CD4-positive, CD25-positive, alpha-beta regulatory T cell (primary cell): ENCODE results near the gene RHBDF1. TPM values are rescaled to one million over a fixed set of nuclear protein-coding genes. Genes with fewer than 3 reads are reported as not detected.
"Not testable (repeated sequence)": the region's sequence is repeated elsewhere in the genome, so short reads cannot be mapped to it uniquely, and the experiment has no call there.

ENCODE experiments used
- ATAC-seq, 2 donors: fragments of 150-1000 bp; cut with Tn5 transposase; one replicate each; pipeline ENCODE4 v1.10.0; 2021; ENCODE audit warnings: low read depth in 2 of 2, moderate number of reproducible peaks in 2 of 2, moderate library complexity in 1 of 2
- DNase-seq, 3 donors: peaks; one replicate each; pipeline versions ENCODE4 v3.0.0 to v3.0.0-alpha.2; 2012 to 2022; ENCODE audit warnings: mixed read lengths in 1 of 3
- H3K27ac ChIP-seq: one replicate; pipeline ENCODE4 v1.7.0; 2013; ENCODE audit warnings: mild to moderate bottlenecking, low read length; ENCODE audit not compliant: insufficient read depth, poor library complexity, severe bottlenecking
- H3K27me3 ChIP-seq: one replicate; pipeline ENCODE4 v1.7.0; 2013; ENCODE audit warnings: low read length; ENCODE audit not compliant: control insufficient read depth, insufficient read depth
- H3K36me3 ChIP-seq: one replicate; pipeline ENCODE4 v1.7.0; 2013; ENCODE audit warnings: mild to moderate bottlenecking, low read length, moderate library complexity; ENCODE audit not compliant: control insufficient read depth, insufficient read depth
- H3K4me1 ChIP-seq: 2 replicates; pipeline ENCODE4 v1.7.0; 2013; ENCODE audit warnings: mild to moderate bottlenecking, low read length; ENCODE audit not compliant: insufficient read depth, control insufficient read depth, poor library complexity, severe bottlenecking
- H3K4me3 ChIP-seq: one replicate; pipeline ENCODE4 v1.7.0; 2013; ENCODE audit warnings: low read depth, mild to moderate bottlenecking, low read length, moderate library complexity
- H3K9me3 ChIP-seq, 2 experiments: 1 replicate in 1 of 2; 2 replicates in 1 of 2; pipeline ENCODE4 v1.7.0; 2013; ENCODE audit warnings: low read length in 2 of 2, mild to moderate bottlenecking in 1 of 2, moderate library complexity in 1 of 2; ENCODE audit not compliant: control insufficient read depth in 2 of 2
- H3K27ac Mint-ChIP-seq, 3 donors: one replicate each; pipeline ENCODE4 v1.8.0; 2020 to 2022; ENCODE audit warnings: mild to moderate bottlenecking in 3 of 3, mixed read lengths in 3 of 3, moderate library complexity in 2 of 3
- H3K27me3 Mint-ChIP-seq: one replicate; pipeline ENCODE4 v1.8.0; 2022; ENCODE audit warnings: mild to moderate bottlenecking, mixed read lengths
- H3K36me3 Mint-ChIP-seq: one replicate; pipeline ENCODE4 v1.8.0; 2020; ENCODE audit warnings: mixed read lengths
- H3K4me1 Mint-ChIP-seq, 4 donors: one replicate each; pipeline ENCODE4 v1.8.0; 2020 to 2022; ENCODE audit warnings: mixed read lengths in 4 of 4, mild to moderate bottlenecking in 1 of 4
- H3K4me3 Mint-ChIP-seq, 4 donors: one replicate each; pipeline ENCODE4 v1.8.0; 2020 to 2022; ENCODE audit warnings: mild to moderate bottlenecking in 4 of 4, mixed read lengths in 4 of 4, moderate library complexity in 3 of 4
- H3K9me3 Mint-ChIP-seq, 7 donors: one replicate each; pipeline ENCODE4 v1.8.0; 2020 to 2022; ENCODE audit warnings: mixed read lengths in 7 of 7, mild to moderate bottlenecking in 3 of 7, moderate library complexity in 2 of 7
- polyA plus RNA-seq, 4 donors: library from polyadenylated mRNA; unstranded; fragments of 300-500 nt; fragmentation: Illumina TruSeq; gene quantifications; one replicate each; pipeline ENCODE4 v1.2.3, GENCODE V29; 2021
- total RNA-seq: library from RNA; stranded (reverse); gene quantifications from one replicate; pipeline ENCODE4 v1.2.3, GENCODE V29; 2022

The RHBDF1 gene
- total and polyA plus RNA-seq, 5 donors from 2014 or later: 0.67 TPM; not detected in 4

DNA sequence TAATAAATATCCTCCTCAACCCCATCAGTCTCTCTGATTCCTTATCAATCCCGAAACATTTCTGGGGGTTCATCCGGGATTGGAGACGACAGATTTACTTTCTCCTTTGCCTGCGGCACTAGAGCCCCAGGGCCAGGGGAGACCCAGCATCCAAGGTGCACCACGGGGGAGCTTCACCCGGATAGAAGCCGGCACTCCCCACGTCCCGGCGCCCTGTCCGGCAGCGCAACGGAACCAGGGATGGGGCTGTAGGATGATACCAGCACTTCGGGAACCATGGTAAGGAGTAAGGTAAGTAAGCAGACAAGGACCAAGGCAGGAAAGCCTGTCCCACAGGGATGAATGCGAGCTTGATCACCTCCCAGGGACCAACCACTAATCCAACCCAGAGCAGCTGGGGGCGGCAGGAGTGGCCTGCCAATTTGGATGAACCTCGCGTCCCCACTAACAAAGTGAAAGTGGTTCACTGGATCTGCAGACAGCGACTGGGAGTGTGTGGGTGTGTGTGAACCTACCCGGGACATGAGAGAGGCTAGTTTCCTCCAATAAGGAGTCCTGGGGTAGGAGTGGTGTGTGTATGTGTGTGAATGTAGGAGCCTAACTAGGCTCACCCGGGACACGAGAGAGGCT is 30.9 kb downstream of the RHBDF1 start:
- Histone ChIP-seq H3K27ac (no peak overlapping the region), H3K9me3 (no peaks in the 10 kb centered on the region), H3K4me1 (peaks cover 19% of the 10 kb centered on the region), H3K36me3 (peaks cover 38% of the 10 kb centered on the region), H3K4me3 (no peak overlapping the region), H3K27me3 (no peaks in the 10 kb centered on the region)
- DNase-seq (no peak), ATAC-seq (no peak)
- peaks cover 14 to 46% (median 37%) of the 10 kb centered on the region in 4 donors for H3K4me1 Mint-ChIP-seq
- no peaks in the 10 kb centered on the region for H3K27me3 Mint-ChIP-seq
- peaks cover 34% of the 10 kb centered on the region for H3K36me3 Mint-ChIP-seq
- peak overlapping the region; percentile 52 to 56 (median 52) for H3K27ac Mint-ChIP-seq
- no peak overlapping the region for H3K4me3 Mint-ChIP-seq
- H3K9me3 Mint-ChIP-seq: no peaks in the 10 kb centered on the region

DNA sequence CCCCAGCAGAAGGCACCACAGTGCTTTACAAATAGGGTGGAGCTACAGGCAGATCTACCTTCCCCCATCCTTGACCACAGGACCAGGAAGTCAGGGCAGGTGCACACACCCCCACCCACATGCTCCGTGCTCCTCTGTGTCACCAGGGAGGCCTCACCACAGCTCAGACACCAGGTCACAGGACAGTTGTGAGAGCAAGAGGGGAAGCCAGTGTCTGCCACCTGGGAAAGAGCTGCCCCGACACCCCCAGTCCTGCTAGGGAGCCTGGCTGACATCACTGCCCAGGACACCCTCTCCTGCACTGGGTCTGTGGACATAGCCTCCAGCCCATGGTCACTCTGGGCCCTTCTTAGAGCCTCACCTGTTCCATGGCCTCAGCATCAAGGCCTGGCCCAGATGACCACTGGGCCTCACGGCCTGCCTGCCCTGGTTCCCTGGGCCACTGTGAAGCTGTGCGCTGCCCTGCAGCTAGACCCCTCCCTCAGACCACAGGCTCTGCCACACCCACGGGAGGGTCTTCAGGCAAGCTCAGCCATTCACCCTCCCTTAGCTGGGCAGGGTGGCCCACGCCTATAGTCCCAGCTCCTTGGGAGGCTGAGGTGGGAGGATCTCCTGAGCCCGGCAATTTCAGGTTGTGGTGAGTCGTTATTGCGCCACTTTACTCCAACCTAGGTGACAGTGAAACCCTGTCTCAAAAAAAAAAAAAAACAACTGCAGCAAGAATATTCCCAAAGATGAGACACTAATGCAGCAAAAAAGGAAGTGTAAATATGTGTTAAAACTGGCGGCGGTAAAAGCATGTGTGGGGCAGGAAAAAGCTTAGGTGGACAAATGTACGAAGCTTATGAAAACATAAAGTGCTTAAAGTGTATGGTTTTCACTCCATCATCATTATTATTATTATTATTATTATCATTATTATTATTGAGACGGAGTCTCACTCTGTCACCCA is 33.2 kb downstream of the RHBDF1 start:
- peaks cover 16% of the 10 kb centered on the region for H3K36me3 ChIP-seq
- H3K9me3 Mint-ChIP-seq: no peaks in the 10 kb centered on the region
- H3K9me3 ChIP-seq: no peaks in the 10 kb centered on the region
- H3K4me1 ChIP-seq: peaks cover 19% of the 10 kb centered on the region
- no peak overlapping the region for H3K4me3 ChIP-seq
- H3K4me3 Mint-ChIP-seq: peak overlapping the region; percentile 17 to 82 (median 46)
- peaks cover 14 to 55% (median 40%) of the 10 kb centered on the region in 4 donors for H3K4me1 Mint-ChIP-seq
- H3K36me3 Mint-ChIP-seq: peaks cover 26% of the 10 kb centered on the region
- no peaks in the 10 kb centered on the region for H3K27me3 Mint-ChIP-seq
- H3K27me3 ChIP-seq: no peaks in the 10 kb centered on the region
- peak overlapping the region; percentile 60 for H3K27ac ChIP-seq
- ATAC-seq (peak; percentile 93 to 97), DNase-seq (peak; percentile 37 to 93 (median 58))
- peak overlapping the region; percentile 44 to 92 (median 78) for H3K27ac Mint-ChIP-seq

DNA sequence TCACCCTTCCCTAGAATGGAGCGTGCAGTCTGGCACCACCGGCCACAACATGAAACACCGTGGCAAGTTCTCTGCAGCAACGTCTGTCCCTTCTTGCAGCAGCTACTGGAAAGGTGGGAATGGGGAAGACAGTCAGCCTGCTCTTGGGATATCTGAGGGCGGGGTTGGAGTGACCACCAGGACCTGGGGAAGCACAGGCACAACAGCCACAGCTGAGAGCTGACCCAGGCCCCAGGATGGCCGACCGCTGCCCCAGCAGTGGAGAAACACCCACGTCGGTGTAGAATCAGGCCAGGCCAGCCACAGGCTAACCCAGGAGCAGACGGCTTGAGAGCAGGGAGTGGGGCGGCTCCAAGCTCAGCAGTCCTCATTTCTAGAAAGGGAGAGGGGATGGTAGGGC is 34.2 kb downstream of the RHBDF1 start:
- peak overlapping the region; percentile 44 to 92 (median 78) for H3K27ac Mint-ChIP-seq
- H3K4me3 ChIP-seq, H3K9me3 Mint-ChIP-seq, DNase-seq, H3K4me3 Mint-ChIP-seq, H3K27me3 Mint-ChIP-seq, ATAC-seq, H3K9me3 ChIP-seq, H3K27me3 ChIP-seq, H3K36me3 ChIP-seq, H3K27ac ChIP-seq: not testable (repeated sequence)
- peaks cover 19% of the 10 kb centered on the region for H3K36me3 Mint-ChIP-seq
- H3K4me1 Mint-ChIP-seq: peaks cover 14 to 54% (median 35%) of the 10 kb centered on the region in 4 donors
- peaks cover 19% of the 10 kb centered on the region for H3K4me1 ChIP-seq

DNA sequence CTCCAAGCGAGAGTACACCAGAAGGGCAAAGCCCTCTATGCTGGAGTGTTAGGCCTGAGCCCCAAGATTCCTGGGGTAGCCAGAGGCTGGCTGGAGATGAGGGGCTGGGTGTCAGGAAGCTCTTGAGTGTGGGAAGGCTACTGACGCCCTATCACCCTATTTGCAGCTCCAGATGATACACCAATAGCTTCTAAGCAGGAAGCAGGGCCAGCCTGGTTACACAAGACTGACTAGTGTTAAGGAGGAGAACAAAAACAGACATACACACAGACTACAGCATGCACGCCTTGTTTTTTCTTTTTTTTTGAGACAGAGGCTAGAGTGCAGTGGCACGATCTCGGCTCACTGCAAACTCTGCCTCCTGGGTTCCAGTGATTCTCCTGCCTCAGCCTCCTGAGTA is 34.9 kb downstream of the RHBDF1 start:
- H3K27me3 ChIP-seq: no peaks in the 10 kb centered on the region
- peaks cover 19% of the 10 kb centered on the region for H3K4me1 ChIP-seq
- no peaks in the 10 kb centered on the region for H3K9me3 ChIP-seq
- no peak overlapping the region for H3K27ac ChIP-seq
- Mint-ChIP-seq H3K9me3 (no peaks in the 10 kb centered on the region), H3K27ac (peak overlapping the region; percentile 76 to 92 (median 78)), H3K27me3 (no peaks in the 10 kb centered on the region), H3K4me3 (no peak overlapping the region), H3K36me3 (peaks cover 12% of the 10 kb centered on the region), H3K4me1 (peaks cover 7 to 47% (median 30%) of the 10 kb centered on the region in 4 donors)
- no peak for ATAC-seq
- H3K4me3 ChIP-seq: no peak overlapping the region
- peak in 1 of 3 donors; percentile 59 for DNase-seq
- peaks cover 7% of the 10 kb centered on the region for H3K36me3 ChIP-seq

DNA sequence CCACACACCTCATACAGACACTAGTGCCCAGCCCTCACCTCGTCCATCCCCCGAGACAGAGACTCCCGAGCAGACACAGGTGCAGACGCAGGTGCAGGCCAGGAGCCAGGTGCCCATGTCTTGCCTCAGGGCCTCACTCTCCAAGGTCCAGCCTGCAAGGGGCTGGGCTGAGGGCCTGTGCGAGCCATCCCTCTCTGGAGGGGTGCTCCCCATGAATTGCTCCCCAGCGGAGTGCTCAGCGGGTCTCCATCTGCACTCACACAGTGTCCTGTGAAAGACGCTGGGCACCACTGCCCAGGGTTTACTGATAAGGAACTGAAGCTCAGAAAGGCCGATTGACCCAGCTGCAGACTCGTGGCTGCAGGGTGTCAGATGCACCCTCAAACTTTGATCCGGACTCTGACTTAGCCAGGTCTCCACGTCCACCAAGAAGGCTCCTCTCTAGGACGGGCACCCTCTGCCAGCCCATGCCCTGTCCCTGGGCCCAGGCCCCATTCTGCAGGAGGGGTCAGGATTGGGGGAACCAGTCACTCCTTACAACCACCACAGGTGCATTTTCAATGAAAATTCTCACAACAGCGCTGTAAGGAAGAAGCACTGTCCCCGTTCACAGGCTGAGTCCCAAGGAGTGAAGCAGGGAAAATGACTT is 36.0 kb downstream of the RHBDF1 start:
- H3K27me3 Mint-ChIP-seq: no peaks in the 10 kb centered on the region
- DNase-seq: no peak
- H3K27ac Mint-ChIP-seq: peak overlapping the region; percentile 62 to 67 (median 64)
- H3K27ac ChIP-seq: no peak overlapping the region
- peaks cover 19% of the 10 kb centered on the region for H3K4me1 ChIP-seq
- H3K36me3 Mint-ChIP-seq: peaks cover 4% of the 10 kb centered on the region
- H3K9me3 Mint-ChIP-seq: no peaks in the 10 kb centered on the region
- no peaks in the 10 kb centered on the region for H3K36me3 ChIP-seq
- H3K4me1 Mint-ChIP-seq: peaks cover 0 to 40% (median 22%) of the 10 kb centered on the region in 4 donors
- H3K9me3 ChIP-seq: no peaks in the 10 kb centered on the region
- no peak for ATAC-seq
- H3K4me3 ChIP-seq: no peak overlapping the region
- no peak overlapping the region for H3K4me3 Mint-ChIP-seq
- no peaks in the 10 kb centered on the region for H3K27me3 ChIP-seq

DNA sequence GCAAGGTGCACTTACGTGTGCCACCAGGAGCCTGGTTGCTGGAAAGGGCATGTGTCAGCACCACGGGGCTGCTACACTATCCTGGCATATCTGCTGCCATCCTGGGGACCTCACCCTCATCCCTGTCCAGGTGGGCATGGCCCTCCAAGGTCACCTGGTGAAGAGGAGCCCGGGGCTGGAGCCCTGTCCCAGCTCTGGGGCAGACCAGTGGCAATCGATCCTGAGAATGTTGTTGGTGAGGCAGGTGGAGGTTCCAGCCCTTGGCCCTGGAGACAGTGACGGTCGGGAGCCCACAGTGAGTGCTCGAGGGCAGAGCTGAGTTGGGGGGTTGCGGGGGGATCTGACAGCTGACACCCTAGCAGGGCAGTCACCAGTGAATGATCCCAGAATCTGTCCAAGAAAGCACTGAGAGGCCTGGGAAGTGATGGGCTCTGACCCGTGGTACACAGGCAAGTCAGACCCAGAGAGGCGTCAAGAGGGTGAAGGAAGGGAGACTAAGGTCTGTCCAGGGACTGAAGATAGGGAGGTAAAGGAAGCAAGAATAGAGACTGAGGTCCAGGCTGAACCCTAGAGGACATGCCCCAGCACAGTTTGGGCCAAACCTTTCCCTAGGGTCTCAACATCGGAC is 36.6 kb downstream of the RHBDF1 start:
- Histone ChIP-seq H3K27me3 (no peaks in the 10 kb centered on the region), H3K4me1 (peaks cover 19% of the 10 kb centered on the region), H3K9me3 (no peaks in the 10 kb centered on the region), H3K36me3 (no peaks in the 10 kb centered on the region), H3K4me3 (no peak overlapping the region), H3K27ac (no peak overlapping the region)
- Mint-ChIP-seq H3K4me1 (peaks cover 0 to 40% (median 22%) of the 10 kb centered on the region in 4 donors), H3K9me3 (no peaks in the 10 kb centered on the region), H3K27ac (peak overlapping the region in 2 of 3 donors; percentile 62 to 67), H3K4me3 (no peak overlapping the region), H3K36me3 (peaks cover 4% of the 10 kb centered on the region), H3K27me3 (no peaks in the 10 kb centered on the region)
- DNase-seq: no peak
- ATAC-seq: no peak

DNA sequence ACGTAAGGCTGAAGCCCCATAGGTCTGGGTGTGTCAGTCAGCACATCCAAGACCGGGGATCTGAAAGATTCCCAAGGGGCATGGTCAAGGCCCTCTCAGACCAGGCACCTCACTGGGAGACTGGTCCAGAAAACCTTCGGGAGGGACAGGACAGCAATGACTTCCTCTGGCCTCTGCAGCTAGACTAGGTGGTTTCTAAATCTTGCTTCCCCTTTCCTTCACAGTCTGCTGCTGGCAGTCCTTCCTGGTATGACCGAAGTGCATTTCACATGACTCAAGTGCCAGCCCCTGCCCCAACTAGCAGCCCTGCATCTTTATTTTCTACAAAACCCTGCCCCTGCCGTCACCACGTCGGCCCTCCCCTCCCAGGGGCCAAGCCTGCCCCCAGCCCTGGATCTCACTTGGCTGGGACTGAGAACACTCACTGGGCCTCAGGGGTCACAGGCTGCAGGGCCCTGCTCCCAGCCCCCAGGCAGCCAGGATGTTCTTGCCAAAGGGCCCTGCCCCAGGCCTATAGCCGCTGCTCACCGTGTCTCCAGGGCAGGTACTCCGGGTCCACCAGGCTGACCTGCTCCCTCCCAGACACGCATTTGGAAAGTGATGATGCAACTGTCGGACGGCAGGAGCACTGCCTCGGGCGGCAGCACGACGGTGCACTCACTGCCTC is 37.3 kb downstream of the RHBDF1 start:
- no peak overlapping the region for H3K4me3 ChIP-seq
- no peak overlapping the region for H3K4me3 Mint-ChIP-seq
- ATAC-seq (no peak), DNase-seq (no peak)
- H3K9me3 Mint-ChIP-seq: no peaks in the 10 kb centered on the region
- no peaks in the 10 kb centered on the region for H3K27me3 Mint-ChIP-seq
- H3K27ac Mint-ChIP-seq: peak overlapping the region in 2 of 3 donors; percentile 11 to 20
- H3K4me1 Mint-ChIP-seq: peaks cover 0 to 39% (median 22%) of the 10 kb centered on the region in 4 donors
- peaks cover 4% of the 10 kb centered on the region for H3K36me3 Mint-ChIP-seq
- peaks cover 19% of the 10 kb centered on the region for H3K4me1 ChIP-seq
- no peak overlapping the region for H3K27ac ChIP-seq
- H3K9me3 ChIP-seq: no peaks in the 10 kb centered on the region
- H3K27me3 ChIP-seq: no peaks in the 10 kb centered on the region
- H3K36me3 ChIP-seq: no peaks in the 10 kb centered on the region
